Ishikawa (cell line): ENCODE results near the gene COPE.

Experiments used
- CEBPB ChIP-seq: IDR thresholded peaks from 2 replicates; pipeline ENCODE4 v1.6.1; 2012
- CREB1 ChIP-seq: IDR thresholded peaks from 2 replicates; pipeline ENCODE4 v1.6.1; 2012; ENCODE audit warnings: low read depth
- EGR1 ChIP-seq: IDR thresholded peaks from 2 replicates; pipeline ENCODE4 v1.6.1; 2012
- EP300 ChIP-seq: IDR thresholded peaks from 2 replicates; pipeline ENCODE4 v1.6.1; 2012; ENCODE audit warnings: borderline replicate concordance
- FOXM1 ChIP-seq: IDR thresholded peaks from 2 replicates; pipeline ENCODE4 v1.6.1; 2012; ENCODE audit warnings: low read depth, borderline replicate concordance
- MAX ChIP-seq: IDR thresholded peaks from 2 replicates; pipeline ENCODE4 v1.6.1; 2012
- NFIC ChIP-seq: IDR thresholded peaks from 2 replicates; pipeline ENCODE4 v1.6.1; 2012
- RAD21 ChIP-seq: IDR thresholded peaks from 2 replicates; pipeline ENCODE4 v1.6.1; 2012; ENCODE audit warnings: low read depth
- TAF1 ChIP-seq: IDR thresholded peaks from 2 replicates; pipeline ENCODE4 v1.6.1; 2012; ENCODE audit warnings: low read depth, mild to moderate bottlenecking
- TCF12 ChIP-seq: IDR thresholded peaks from 2 replicates; pipeline ENCODE4 v1.6.1; 2012; ENCODE audit warnings: low read depth
- TEAD4 ChIP-seq: IDR thresholded peaks from 2 replicates; pipeline ENCODE4 v1.6.1; 2012
- YY1 ChIP-seq: IDR thresholded peaks from 2 replicates; pipeline ENCODE4 v1.6.1; 2012; ENCODE audit warnings: low read depth
- ZBTB7A ChIP-seq: IDR thresholded peaks from 2 replicates; pipeline ENCODE4 v1.6.1; 2012; ENCODE audit warnings: low read depth
- TF ChIP-seq, protein P1 (sequence below): IDR thresholded peaks from 2 replicates; pipeline ENCODE4 v1.6.1; 2012
- TF ChIP-seq, protein P2 (sequence below): IDR thresholded peaks from 2 replicates; pipeline ENCODE4 v1.6.1; 2012; ENCODE audit warnings: low read depth, mild to moderate bottlenecking

Gene COPE

GRCh38 chr19:18939163-18939562 lies 20.0 kb upstream of the COPE start:
- no peak for TF ChIP-seq TAF1
- no peak for TF ChIP-seq MAX
- TF ChIP-seq EP300: no peak
- TF ChIP-seq, protein P1, sequence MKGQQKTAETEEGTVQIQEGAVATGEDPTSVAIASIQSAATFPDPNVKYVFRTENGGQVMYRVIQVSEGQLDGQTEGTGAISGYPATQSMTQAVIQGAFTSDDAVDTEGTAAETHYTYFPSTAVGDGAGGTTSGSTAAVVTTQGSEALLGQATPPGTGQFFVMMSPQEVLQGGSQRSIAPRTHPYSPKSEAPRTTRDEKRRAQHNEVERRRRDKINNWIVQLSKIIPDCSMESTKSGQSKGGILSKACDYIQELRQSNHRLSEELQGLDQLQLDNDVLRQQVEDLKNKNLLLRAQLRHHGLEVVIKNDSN: no peak
- no peak for TF ChIP-seq NFIC
- TF ChIP-seq RAD21: no peak
- TF ChIP-seq CREB1: no peak
- TF ChIP-seq CEBPB: no peak
- TF ChIP-seq, protein P2, sequence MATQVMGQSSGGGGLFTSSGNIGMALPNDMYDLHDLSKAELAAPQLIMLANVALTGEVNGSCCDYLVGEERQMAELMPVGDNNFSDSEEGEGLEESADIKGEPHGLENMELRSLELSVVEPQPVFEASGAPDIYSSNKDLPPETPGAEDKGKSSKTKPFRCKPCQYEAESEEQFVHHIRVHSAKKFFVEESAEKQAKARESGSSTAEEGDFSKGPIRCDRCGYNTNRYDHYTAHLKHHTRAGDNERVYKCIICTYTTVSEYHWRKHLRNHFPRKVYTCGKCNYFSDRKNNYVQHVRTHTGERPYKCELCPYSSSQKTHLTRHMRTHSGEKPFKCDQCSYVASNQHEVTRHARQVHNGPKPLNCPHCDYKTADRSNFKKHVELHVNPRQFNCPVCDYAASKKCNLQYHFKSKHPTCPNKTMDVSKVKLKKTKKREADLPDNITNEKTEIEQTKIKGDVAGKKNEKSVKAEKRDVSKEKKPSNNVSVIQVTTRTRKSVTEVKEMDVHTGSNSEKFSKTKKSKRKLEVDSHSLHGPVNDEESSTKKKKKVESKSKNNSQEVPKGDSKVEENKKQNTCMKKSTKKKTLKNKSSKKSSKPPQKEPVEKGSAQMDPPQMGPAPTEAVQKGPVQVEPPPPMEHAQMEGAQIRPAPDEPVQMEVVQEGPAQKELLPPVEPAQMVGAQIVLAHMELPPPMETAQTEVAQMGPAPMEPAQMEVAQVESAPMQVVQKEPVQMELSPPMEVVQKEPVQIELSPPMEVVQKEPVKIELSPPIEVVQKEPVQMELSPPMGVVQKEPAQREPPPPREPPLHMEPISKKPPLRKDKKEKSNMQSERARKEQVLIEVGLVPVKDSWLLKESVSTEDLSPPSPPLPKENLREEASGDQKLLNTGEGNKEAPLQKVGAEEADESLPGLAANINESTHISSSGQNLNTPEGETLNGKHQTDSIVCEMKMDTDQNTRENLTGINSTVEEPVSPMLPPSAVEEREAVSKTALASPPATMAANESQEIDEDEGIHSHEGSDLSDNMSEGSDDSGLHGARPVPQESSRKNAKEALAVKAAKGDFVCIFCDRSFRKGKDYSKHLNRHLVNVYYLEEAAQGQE: no peak
- no peak for TF ChIP-seq FOXM1
- no peak for TF ChIP-seq EGR1
- TF ChIP-seq TEAD4: no peak
- no peak for TF ChIP-seq TCF12
- no peak for TF ChIP-seq ZBTB7A
- TF ChIP-seq YY1: no peak

GRCh38 chr19:18933297-18933696 lies 14.1 kb upstream of the COPE start:
- TF ChIP-seq RAD21: no peak
- TF ChIP-seq, protein P2: no peak
- no peak for TF ChIP-seq MAX
- TF ChIP-seq, protein P1: no peak
- TF ChIP-seq TAF1: no peak
- TF ChIP-seq CEBPB: no peak
- TF ChIP-seq EGR1: no peak
- TF ChIP-seq YY1: no peak
- TF ChIP-seq FOXM1: no peak
- TF ChIP-seq TEAD4: no peak
- TF ChIP-seq EP300: no peak
- TF ChIP-seq ZBTB7A: no peak
- no peak for TF ChIP-seq CREB1
- TF ChIP-seq NFIC: no peak
- TF ChIP-seq TCF12: no peak

DNA sequence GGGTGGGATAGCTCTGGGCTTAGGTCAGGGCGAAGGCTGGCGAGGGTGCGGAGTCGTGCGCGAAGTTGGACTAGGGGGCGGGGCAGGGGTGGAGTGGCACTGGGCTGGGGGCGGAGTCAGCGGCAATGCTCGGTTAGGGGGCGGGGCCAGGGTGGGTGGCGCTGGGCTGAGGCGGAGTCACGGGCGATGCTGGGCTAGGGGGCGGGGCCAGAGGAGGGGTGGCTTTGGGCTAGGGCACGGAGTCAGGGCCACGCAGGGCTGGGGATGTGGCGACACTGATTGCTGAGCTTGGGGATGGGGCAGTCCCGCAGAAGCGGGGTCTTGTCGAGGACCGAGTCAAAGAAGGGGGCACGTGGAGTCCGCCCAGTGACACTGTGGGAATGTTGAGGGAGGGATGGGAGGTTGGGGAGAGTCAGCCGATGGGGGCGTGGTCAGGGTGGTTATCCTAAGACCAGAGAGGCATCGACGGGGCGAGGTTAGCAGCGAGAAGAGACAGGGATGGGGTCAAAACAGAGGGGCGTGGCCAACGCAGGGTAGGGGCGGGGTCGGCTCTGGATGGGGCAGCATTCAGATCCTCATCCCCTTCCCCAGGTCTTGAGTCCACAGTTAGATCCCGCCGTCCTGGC lies 13.1 kb upstream of the COPE start:
- TF ChIP-seq TEAD4: no peak
- TF ChIP-seq FOXM1: no peak
- TF ChIP-seq MAX: 0 out of 2 replicates have a peak, but pooled peaks have one; percentile 24

DNA sequence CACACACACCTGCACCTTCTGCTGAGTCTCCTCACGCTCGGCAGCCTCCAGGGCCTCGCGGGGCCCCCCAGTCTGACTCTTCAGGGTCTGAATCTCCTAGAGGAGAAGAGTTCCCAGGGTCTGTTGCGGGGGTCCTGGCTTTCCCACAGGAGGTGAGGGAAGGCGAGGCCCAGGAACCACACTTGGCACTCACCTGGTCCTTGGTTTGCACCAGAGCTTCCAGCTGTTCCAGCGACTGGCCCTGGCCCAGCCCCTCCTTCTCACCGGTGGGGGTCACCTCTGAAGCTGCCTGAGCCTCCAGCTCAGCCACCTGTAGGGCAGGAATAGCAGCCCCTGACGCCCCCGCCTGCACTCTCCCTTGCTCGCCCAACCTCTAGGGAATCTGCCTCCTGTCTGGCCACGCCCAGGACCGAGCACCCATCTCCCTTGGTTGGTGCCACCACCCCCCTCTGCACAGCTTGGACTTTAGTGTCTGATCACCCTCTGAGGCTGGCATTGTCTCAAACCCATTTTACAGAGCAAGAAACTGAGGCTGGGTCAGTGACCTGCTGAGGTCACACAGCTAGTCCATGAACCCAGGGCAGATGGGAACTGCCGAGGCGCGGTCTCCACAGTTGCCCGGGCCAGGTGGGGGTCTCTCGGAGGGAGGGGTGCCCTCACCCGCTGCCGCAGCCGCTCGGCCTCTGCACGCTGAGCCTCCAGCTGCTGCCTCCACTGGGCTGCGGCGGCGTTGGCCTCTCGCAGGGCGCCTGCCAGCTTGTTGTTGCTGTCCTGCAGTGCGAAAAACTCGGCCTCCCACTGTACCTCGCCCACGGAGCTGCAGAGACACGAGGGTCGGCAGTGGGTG lies 12.4 kb upstream of the COPE start:
- TF ChIP-seq, protein P1: no peak
- TF ChIP-seq CEBPB (no peak), TAF1 (no peak), TEAD4 (no peak), TCF12 (no peak), RAD21 (no peak), EGR1 (no peak), EP300 (no peak), FOXM1 (no peak), CREB1 (no peak), ZBTB7A (no peak), MAX (no peak), NFIC (no peak), YY1 (no peak)
- TF ChIP-seq, protein P2: no peak
